H1 (cell line): ENCODE measurements around the gene TOP2A. TPM values are rescaled to one million over a fixed set of nuclear protein-coding genes. Genes with fewer than 3 reads are reported as not detected.

Experiments
- CTCF ChIA-PET: fragments of 300-600 bp; sonication (Branson Sonifier 250); formaldehyde crosslinking; loops from one replicate; lab custom pipeline; 2021; ENCODE audit not compliant: partially characterized antibody; lab: Charles Lee
- POLR2A ChIA-PET: fragments of 300-600 bp; sonication (Branson Sonifier 250); formaldehyde crosslinking; loops from one replicate; lab custom pipeline; 2021; ENCODE audit warnings: inconsistent platforms; ENCODE audit not compliant: partially characterized antibody; lab: Charles Lee
- DNase-seq, 2 experiments: peaks; one replicate each; pipeline versions ENCODE4 v3.0.0 to v3.0.0-alpha.2; 2010 to 2022; ENCODE audit warnings: low spot score in 2 of 2, low read depth in 1 of 2, mixed read lengths in 1 of 2
- FAIRE-seq: peaks from 2 replicates; lab custom pipeline; 2011; peaks lifted over from hg19 to GRCh38; lab: Jason Lieb, UNC
- H2AFZ ChIP-seq: 2 replicates; pipeline ENCODE4 v1.8.1; 2012; ENCODE audit warnings: low read length, inconsistent platforms
- H2AK5ac ChIP-seq: 2 replicates; pipeline ENCODE4 v1.6.1; 2013; ENCODE audit warnings: low read depth, low read length
- H2BK120ac ChIP-seq: replicated peaks from 2 replicates; pipeline ENCODE3; 2013; ENCODE audit warnings: low read depth, low read length, inconsistent platforms
- H2BK12ac ChIP-seq: 2 replicates; pipeline ENCODE4 v1.6.1; 2013; ENCODE audit warnings: low read depth, low read length
- H2BK15ac ChIP-seq: 2 replicates; pipeline ENCODE4 v1.6.1; 2013; ENCODE audit warnings: low read length
- H2BK20ac ChIP-seq: 2 replicates; pipeline ENCODE4 v1.6.1; 2013; ENCODE audit warnings: low read length
- H2BK5ac ChIP-seq: 2 replicates; pipeline ENCODE4 v1.6.1; 2013; ENCODE audit warnings: low read depth, low read length
- H3K14ac ChIP-seq: 2 replicates; pipeline ENCODE4 v1.6.1; 2013; ENCODE audit warnings: inconsistent platforms; ENCODE audit not compliant: insufficient read length
- H3K18ac ChIP-seq: 2 replicates; pipeline ENCODE4 v1.6.1; 2013; ENCODE audit warnings: low read length; ENCODE audit errors: extremely low read depth
- H3K23ac ChIP-seq: 2 replicates; pipeline ENCODE4 v1.6.1; 2013; ENCODE audit warnings: inconsistent platforms; ENCODE audit not compliant: insufficient read length
- H3K23me2 ChIP-seq: 2 replicates; pipeline ENCODE4 v1.6.1; 2013; ENCODE audit warnings: low read depth, low read length
- H3K27ac ChIP-seq: 2 replicates; pipeline ENCODE4 v1.6.1; 2011; ENCODE audit warnings: low read depth, low read length, inconsistent platforms
- H3K27me3 ChIP-seq, 4 experiments: replicated peaks in 1 of 4; 1 replicate in 1 of 4; 2 replicates in 3 of 4; pipeline versions ENCODE4 v1.6.1 to v1.8.1; 2011 to 2013; ENCODE audit warnings: low read length in 3 of 4, mild to moderate bottlenecking in 3 of 4, inconsistent platforms in 2 of 4, mixed read lengths in 2 of 4, moderate library complexity in 1 of 4; ENCODE audit not compliant: control insufficient read depth in 3 of 4, insufficient read depth in 3 of 4; ENCODE audit errors: extremely low read depth in 1 of 4
- H3K36me3 ChIP-seq, 4 experiments: 2 replicates each; pipeline versions ENCODE4 v1.6.1 to v1.8.1; 2011 to 2013; ENCODE audit warnings: mild to moderate bottlenecking in 4 of 4, low read length in 3 of 4, moderate library complexity in 2 of 4, control low read depth in 1 of 4, inconsistent platforms in 1 of 4; ENCODE audit not compliant: insufficient read depth in 4 of 4, control insufficient read depth in 2 of 4
- H3K4ac ChIP-seq: replicated peaks from 2 replicates; pipeline ENCODE3; 2013; ENCODE audit warnings: low read length, low read depth, mixed read lengths, inconsistent platforms; ENCODE audit not compliant: insufficient read length
- H3K4me1 ChIP-seq, 4 experiments: replicated peaks in 1 of 4; 1 replicate in 1 of 4; 2 replicates in 3 of 4; pipeline versions ENCODE4 v1.6.1 to v1.8.1; 2011 to 2013; ENCODE audit warnings: low read length in 3 of 4, inconsistent platforms in 2 of 4, mixed read lengths in 1 of 4; ENCODE audit not compliant: insufficient read depth in 4 of 4, control insufficient read depth in 3 of 4
- H3K4me2 ChIP-seq, 2 experiments: 2 replicates each; pipeline versions ENCODE4 v1.6.1 to v1.8.1; 2011 to 2013; ENCODE audit warnings: low read depth in 2 of 2, low read length in 2 of 2, control low read depth in 1 of 2, inconsistent platforms in 1 of 2, mild to moderate bottlenecking in 1 of 2; ENCODE audit not compliant: insufficient read depth in 1 of 2
- H3K4me3 ChIP-seq, 4 experiments: fragments of 200-600, 300-600 bp in 1 of 4; sonication (generic), shearing (Covaris generic), sonication (Bioruptor Twin) in 1 of 4; 2 replicates each; pipeline versions ENCODE4 v1.5.1 to v1.8.1; 2011 to 2016; ENCODE audit warnings: low read length in 4 of 4, low read depth in 3 of 4, control low read depth in 2 of 4, inconsistent platforms in 2 of 4, mild to moderate bottlenecking in 2 of 4, mixed read lengths in 1 of 4, moderate library complexity in 1 of 4; ENCODE audit not compliant: insufficient read depth in 2 of 4; ENCODE audit errors: extremely low read depth in 1 of 4
- H3K56ac ChIP-seq: replicated peaks from 2 replicates; pipeline ENCODE3; 2013; ENCODE audit warnings: low read depth, mild to moderate bottlenecking, mixed read lengths, low read length, inconsistent platforms; ENCODE audit not compliant: insufficient read length
- H3K79me1 ChIP-seq: 2 replicates; pipeline ENCODE4 v1.6.1; 2013; ENCODE audit warnings: low read depth, low read length, control low read depth
- H3K79me2 ChIP-seq, 2 experiments: 2 replicates each; pipeline versions ENCODE4 v1.6.1 to v1.8.1; 2012 to 2013; ENCODE audit warnings: low read length in 2 of 2, mild to moderate bottlenecking in 2 of 2, inconsistent platforms in 1 of 2; ENCODE audit not compliant: insufficient read depth in 2 of 2, control insufficient read depth in 1 of 2
- H3K9ac ChIP-seq, 4 experiments: replicated peaks in 1 of 4; 1 replicate in 1 of 4; 2 replicates in 3 of 4; pipeline versions ENCODE4 v1.6.1 to v1.8.1; 2011 to 2013; ENCODE audit warnings: low read depth in 3 of 4, low read length in 3 of 4, control low read depth in 2 of 4, mild to moderate bottlenecking in 2 of 4, moderate library complexity in 2 of 4, inconsistent platforms in 1 of 4; ENCODE audit errors: extremely low read depth in 1 of 4
- H3K9me3 ChIP-seq, 2 experiments: 2 replicates each; pipeline versions ENCODE4 v1.6.1 to v1.8.1; 2012 to 2013; ENCODE audit warnings: mild to moderate bottlenecking in 2 of 2, moderate library complexity in 2 of 2, control low read depth in 1 of 2, inconsistent platforms in 1 of 2, low read depth in 1 of 2, low read length in 1 of 2, mixed read lengths in 1 of 2; ENCODE audit not compliant: insufficient read depth in 2 of 2
- H4K20me1 ChIP-seq, 2 experiments: replicated peaks in 1 of 2; 2 replicates each; pipeline versions ENCODE3 to v1.8.1; 2011 to 2013; ENCODE audit warnings: inconsistent platforms in 2 of 2, low read length in 2 of 2, mild to moderate bottlenecking in 1 of 2; ENCODE audit not compliant: insufficient read depth in 2 of 2, control insufficient read depth in 1 of 2
- H4K5ac ChIP-seq: 2 replicates; pipeline ENCODE4 v1.6.1; 2013; ENCODE audit warnings: low read length, low read depth, mixed read lengths, inconsistent platforms; ENCODE audit not compliant: insufficient read length
- H4K8ac ChIP-seq: 2 replicates; pipeline ENCODE4 v1.8.0; 2013; ENCODE audit warnings: mild to moderate bottlenecking, moderate library complexity, low read length, inconsistent platforms; ENCODE audit not compliant: insufficient read depth; ENCODE audit errors: extremely low read depth
- H4K91ac ChIP-seq: replicated peaks from 2 replicates; pipeline ENCODE3; 2013; ENCODE audit warnings: low read length, mixed read lengths, inconsistent platforms; ENCODE audit not compliant: insufficient read length
- CBX8 ChIP-seq: fragments of 300-800, 300-1000 bp; sonication (generic); IDR thresholded peaks from 2 replicates; pipeline ENCODE4 v1.7.1; 2016; ENCODE audit warnings: low read depth, low read length, borderline replicate concordance
- CHD2 ChIP-seq: IDR thresholded peaks from 2 replicates; pipeline ENCODE4 v1.6.1; 2012; ENCODE audit warnings: low read length, improper control_type of control experiment
- MAFK ChIP-seq: IDR thresholded peaks from 2 replicates; pipeline ENCODE4 v1.6.1; 2012; ENCODE audit warnings: low read depth, mild to moderate bottlenecking, improper control_type of control experiment, low read length
- POLR2A ChIP-seq, 2 experiments: IDR thresholded peaks; 1 replicate in 1 of 2; 2 replicates in 1 of 2; pipeline ENCODE4 v1.6.1; 2011; ENCODE audit warnings: low read depth in 2 of 2, low read length in 2 of 2, mild to moderate bottlenecking in 2 of 2; ENCODE audit errors: control extremely low read depth in 1 of 2
- SIX5 ChIP-seq: IDR thresholded peaks from 2 replicates; pipeline ENCODE4 v1.6.1; 2011; ENCODE audit warnings: mild to moderate bottlenecking, low read depth, low read length
- WGBS, 2 experiments: shearing (Covaris generic) in 1 of 2; methylation state at CpG; one replicate each; pipeline versions ENCODE4 v1.1.6 to v1.1.7; 2013 to 2015; ENCODE audit warnings: low lambda C conversion rate in 2 of 2, mixed read lengths in 2 of 2, inconsistent platforms in 1 of 2, low coverage in 1 of 2, missing lambda C conversion rate in 1 of 2; ENCODE audit not compliant: insufficient replicate concordance in 2 of 2, insufficient coverage in 1 of 2, insufficient read length in 1 of 2; ENCODE audit errors: extremely low coverage in 1 of 2, missing lambda C conversion rate in 1 of 2; 5-methylcytosine and 5-hydroxymethylcytosine counted together
- polyA plus RNA-seq, 7 experiments: library from polyadenylated mRNA; depleted of rRNA in 3 of 7; stranded (reverse) in 5 of 7; unstranded in 2 of 7; fragments of >200 nt in 5 of 7; fragments of 200-250 nt in 2 of 7; gene quantifications; 1 replicate in 5 of 7; 2 replicates in 1 of 7; 4 replicates in 1 of 7; pipeline versions ENCODE4 v1.2.1 to v1.2.3, GENCODE V29; 2011 to 2013; ENCODE audit warnings: missing spikeins in 2 of 7, mixed read lengths in 2 of 7
- total RNA-seq: library from RNA; stranded (reverse); fragmentation: NEBNext Ultra II Directional; extraction: Animal tissue kit (Norgen Biotek cat#: 25700); gene quantifications from 2 replicates; pipeline ENCODE4 v1.2.1, GENCODE V29; 2021

TOP2A gene
- total and polyA plus RNA-seq, 2 of the 8 experiments (the other 6 are each of a cell fraction or from before 2014, with no cell fraction given), result 83.1 to 291 TPM

- Histone ChIP-seq H3K4me2 (no peak overlapping the region), H3K23me2 (peaks cover under 1% of the 10 kb centered on the region; the same call in 1 of the 2 replicates), H3K27ac (no peak overlapping the region), H3K4me3 (no peak overlapping the region), H3K79me1 (no peaks in the 10 kb centered on the region), H3K4ac (no peak overlapping the region), H3K56ac (no peak overlapping the region), H2BK5ac (no peak overlapping the region), H3K79me2 (peaks cover 0 to 23% of the 10 kb centered on the region in 2 experiments; a peak in 2 of 4 replicates), H4K5ac (no peak overlapping the region), H2BK20ac (no peak overlapping the region), H3K36me3 (peaks cover 16 to 90% (median 58%) of the 10 kb centered on the region in 4 experiments), H2BK120ac (no peak overlapping the region), H4K20me1 (peaks cover 3 to 4% of the 10 kb centered on the region in 2 experiments), H2AK5ac (no peak overlapping the region), H2AFZ (no peak overlapping the region), H2BK12ac (no peak overlapping the region), H3K14ac (no peak overlapping the region), H4K8ac (no peak overlapping the region), H3K23ac (no peak overlapping the region), H3K9me3 (no peaks in the 10 kb centered on the region), H4K91ac (no peak overlapping the region), H3K4me1 (peaks cover 0 to 12% (median 1%) of the 10 kb centered on the region in 4 experiments; a peak in 3 of 7 replicates), H3K9ac (no peak overlapping the region), H3K27me3 (no peaks in the 10 kb centered on the region), H2BK15ac (no peak overlapping the region), H3K18ac (no peak overlapping the region)
- ChIA-PET CTCF (interaction anchor here (0.8 to 2.9 kb wide), 11 partner anchors 11 to 148 kb away, joined by 3 to 17 read pairs (median 5); no protein-coding TSS in a partner anchor), POLR2A (interaction anchor here (0.6 to 5.1 kb wide), 7 partner anchors 10 to 122 kb away, joined by 3 to 32 read pairs (median 6); no protein-coding TSS in a partner anchor)
- WGBS, 2 experiments, result 87% methylated on average over 4 of the region's 4 CpGs; no CpG with 5 or more reads in 1 of the 2 experiments
- DNase-seq, result no peak
- no peak for FAIRE-seq
- TF ChIP-seq SIX5 (no peak), MAFK (no peak), POLR2A (IDR thresholded peaks at IDR 0.05; ENCODE audit: control extremely low read depth in 1 of 2, low read depth in 2 of 2, low read length in 2 of 2) (no peak), CBX8 (no peak), CHD2 (no peak)
These were observed 5.9 kb downstream of the TOP2A start for GRCh38 chr17:40411821-40412220.
